HCT116 (cell line): ENCODE data around the gene NOXA1. TPM values are rescaled to one million over a fixed set of nuclear protein-coding genes. Genes with fewer than 3 reads are reported as not detected.

ENCODE experiments used
- ATAC-seq: fragments of 200-7000 bp; cut with Tn5 transposase; 2 replicates; pipeline ENCODE4 v1.9.1; 2020; ENCODE audit warnings: mild to moderate bottlenecking, moderate library complexity
- BruUV-seq: library from RNA; stranded (reverse); fragments of 400-500 nt; replicated peaks from 2 replicates; lab custom pipeline; 2021; lab: Mats Ljungman, UMichigan
- CTCF ChIA-PET: fragments of 300-600 bp; sonication (Branson Sonifier 250); formaldehyde crosslinking; loops from one replicate; lab custom pipeline; 2021; ENCODE audit warnings: antibody characterized with exemption; lab: Charles Lee
- POLR2A ChIA-PET: fragments of 300-600, 350-600 bp; sonication (Branson Sonifier 250); formaldehyde crosslinking; loops from one replicate; lab custom pipeline; 2021; ENCODE audit warnings: antibody characterized with exemption; lab: Charles Lee
- RAD21 ChIA-PET, 2 experiments: fragments of 300-600 bp; sonication (Branson Sonifier 250); formaldehyde crosslinking; loops; one replicate each; lab custom pipeline; 2023; ENCODE audit warnings: low total read pairs in 2 of 2; ENCODE audit not compliant: uncharacterized antibody in 2 of 2, unreplicated experiment in 2 of 2, low non-redundant PET in 1 of 2; lab: Charles Lee
- DNase-seq: peaks from one replicate; pipeline ENCODE4 v3.0.0-alpha.2; 2010; ENCODE audit warnings: low read depth, low spot score
- H2AFZ ChIP-seq: fragments of 200-600 bp; shearing (Covaris generic), sonication (generic); 2 replicates; pipeline ENCODE4 v1.6.1; 2017; ENCODE audit warnings: low read depth, mixed run types, mixed read lengths, antibody characterized with exemption, low read length; ENCODE audit not compliant: poor library complexity, severe bottlenecking
- H3K27ac ChIP-seq: 2 replicates; pipeline ENCODE4 v1.5.1; 2012; ENCODE audit warnings: low read depth, low read length
- H3K27me3 ChIP-seq: fragments of 200-600 bp; sonication (generic); 2 replicates; pipeline ENCODE4 v1.6.1; 2016; ENCODE audit warnings: mixed run types, low read length, mixed read lengths; ENCODE audit not compliant: insufficient read depth
- H3K36me3 ChIP-seq, 2 experiments: fragments of 200-500 bp in 1 of 2; fragments of 200-600 bp in 1 of 2; sonication (Bioruptor generic) in 1 of 2; sonication (generic) in 1 of 2; 2 replicates each; pipeline versions ENCODE4 v1.5.1 to v1.6.1; 2014 to 2016; ENCODE audit warnings: low read length in 2 of 2, inconsistent platforms in 1 of 2, mixed read lengths in 1 of 2, mixed run types in 1 of 2; ENCODE audit not compliant: insufficient read depth in 2 of 2, control insufficient read depth in 1 of 2
- H3K4me1 ChIP-seq, 2 experiments: fragments of 200-600 bp in 1 of 2; sonication (generic) in 1 of 2; 2 replicates each; pipeline versions ENCODE4 v1.5.1 to v1.6.1; 2012 to 2017; ENCODE audit warnings: low read length in 2 of 2, inconsistent platforms in 1 of 2, mild to moderate bottlenecking in 1 of 2, mixed read lengths in 1 of 2, mixed run types in 1 of 2, moderate library complexity in 1 of 2; ENCODE audit not compliant: insufficient read depth in 2 of 2, control insufficient read depth in 1 of 2
- H3K4me2 ChIP-seq: fragments of 200-600 bp; sonication (generic); 2 replicates; pipeline ENCODE4 v1.6.1; 2017; ENCODE audit warnings: mixed run types, low read length, mixed read lengths
- H3K4me3 ChIP-seq, 2 experiments: fragments of 200-600 bp in 1 of 2; sonication (generic) in 1 of 2; replicated peaks in 1 of 2; 2 replicates each; pipeline ENCODE4 v1.5.1; 2011 to 2016; ENCODE audit warnings: low read length in 2 of 2, control low read depth in 1 of 2, low read depth in 1 of 2, mild to moderate bottlenecking in 1 of 2, mixed read lengths in 1 of 2, mixed run types in 1 of 2
- H3K79me2 ChIP-seq: fragments of 200-600 bp; sonication (generic); 2 replicates; pipeline ENCODE4 v1.6.1; 2017; ENCODE audit warnings: mild to moderate bottlenecking, mixed run types, low read length, moderate library complexity, mixed read lengths; ENCODE audit not compliant: insufficient read depth
- H3K9ac ChIP-seq: fragments of 200-600 bp; sonication (generic); 2 replicates; pipeline ENCODE4 v1.6.1; 2016; ENCODE audit warnings: low read length, mixed read lengths
- H3K9me2 ChIP-seq: fragments of 200-600 bp; sonication (generic), shearing (Covaris generic); 2 replicates; pipeline ENCODE4 v1.6.1; 2017; ENCODE audit warnings: mixed run types, mild to moderate bottlenecking, moderate library complexity; ENCODE audit not compliant: insufficient read depth
- H3K9me3 ChIP-seq, 2 experiments: fragments of 200-500 bp in 1 of 2; fragments of 200-600 bp in 1 of 2; sonication (Bioruptor generic) in 1 of 2; sonication (generic) in 1 of 2; 2 replicates each; pipeline ENCODE4 v1.6.1; 2014 to 2017; ENCODE audit warnings: low read length in 2 of 2, mixed read lengths in 2 of 2, inconsistent platforms in 1 of 2, low read depth in 1 of 2, mild to moderate bottlenecking in 1 of 2, mixed run types in 1 of 2, moderate library complexity in 1 of 2; ENCODE audit not compliant: control insufficient read depth in 1 of 2, insufficient read depth in 1 of 2
- H4K20me1 ChIP-seq: fragments of 200-600 bp; sonication (generic), shearing (Covaris generic); 2 replicates; pipeline ENCODE4 v1.6.1; 2017; ENCODE audit warnings: mixed run types, mild to moderate bottlenecking, moderate library complexity; ENCODE audit not compliant: insufficient read depth
- ELF1 ChIP-seq: IDR thresholded peaks from 2 replicates; pipeline ENCODE4 v1.6.1; 2012; ENCODE audit warnings: low read depth, borderline replicate concordance
- FOSL1 ChIP-seq: IDR thresholded peaks from 2 replicates; pipeline ENCODE4 v1.6.1; 2012; ENCODE audit warnings: low read depth
- JUND ChIP-seq: IDR thresholded peaks from 2 replicates; pipeline ENCODE4 v1.6.1; 2012
- RAD21 ChIP-seq: IDR thresholded peaks from 2 replicates; pipeline ENCODE4 v1.6.1; 2012; ENCODE audit warnings: low read depth, mild to moderate bottlenecking
- SIN3A ChIP-seq: IDR thresholded peaks from 2 replicates; pipeline ENCODE4 v1.6.1; 2012; ENCODE audit warnings: low read depth
- SP1 ChIP-seq: IDR thresholded peaks from 2 replicates; pipeline ENCODE4 v1.6.1; 2012; ENCODE audit warnings: low read depth
- SRF ChIP-seq: IDR thresholded peaks from 2 replicates; pipeline ENCODE4 v1.6.1; 2012; ENCODE audit warnings: low read depth
- ZFX ChIP-seq: fragments of 450-650 bp; IDR thresholded peaks from 2 replicates; pipeline ENCODE4 v1.6.1; 2017
- intact Hi-C: fragments of 100-400 bp; cut with micrococcal nuclease; formaldehyde crosslinking; loops from 2 replicates; pipeline ENCODE4 v1.10.0; 2022
- total RNA-seq: library from RNA; stranded (reverse); gene quantifications from one replicate; pipeline ENCODE4 v1.2.1, GENCODE V29; 2021; ENCODE audit not compliant: unreplicated experiment
- TF ChIP-seq, protein P1 (sequence below), 3 experiments: fragments of 200-600 bp in 1 of 3; sonication (generic) in 1 of 3; IDR thresholded peaks in 2 of 3; conservative IDR thresholded peaks in 1 of 3; 2 replicates each; pipeline ENCODE4 v1.5.1; 2012 to 2017; ENCODE audit warnings: low read depth in 2 of 3, low read length in 2 of 3, antibody characterized with exemption in 1 of 3, borderline replicate concordance in 1 of 3, control low read depth in 1 of 3, mild to moderate bottlenecking in 1 of 3, mixed read lengths in 1 of 3, mixed run types in 1 of 3, moderate library complexity in 1 of 3; ENCODE audit not compliant: insufficient read depth in 1 of 3
- TF ChIP-seq, protein P2 (sequence below): IDR thresholded peaks from 2 replicates; pipeline ENCODE4 v1.6.1; 2011; ENCODE audit warnings: mild to moderate bottlenecking, low read length, moderate library complexity; ENCODE audit not compliant: insufficient replicate concordance; ENCODE audit errors: extremely low read depth

NOXA1 gene
- total RNA-seq, 1 experiment from 2014 or later, result 13.2 TPM

DNA sequence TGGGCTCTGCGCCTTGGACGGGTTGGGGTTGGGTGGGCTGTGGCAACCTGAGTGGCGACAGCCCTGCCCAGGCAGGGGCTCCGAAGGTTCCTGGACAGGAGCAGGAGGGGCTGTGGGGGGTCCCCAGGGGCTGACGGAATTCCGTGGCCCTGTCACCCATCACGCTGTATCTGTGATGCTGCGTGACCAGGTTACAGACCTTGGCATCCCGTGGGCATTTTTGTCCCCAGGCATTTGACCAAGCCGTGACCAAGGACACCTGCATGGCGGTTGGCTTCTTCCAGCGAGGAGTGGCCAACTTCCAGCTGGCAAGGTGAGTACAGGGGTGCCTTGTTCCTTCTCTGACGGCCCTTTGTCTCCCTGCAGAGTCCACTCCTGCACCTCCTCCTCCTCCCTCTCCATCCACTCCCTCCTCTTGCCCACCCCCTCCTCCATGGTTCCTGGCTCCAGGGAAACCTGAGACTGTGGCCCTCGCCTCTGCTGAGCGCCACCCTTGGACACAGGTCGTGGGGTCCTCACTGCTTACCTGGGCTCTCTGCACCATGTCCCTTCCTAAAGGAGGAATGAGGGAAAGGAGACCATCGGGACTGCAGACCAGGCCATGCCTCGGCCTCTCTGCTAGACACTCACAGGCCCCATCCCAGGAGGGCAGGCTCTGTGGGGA is 3.0 kb downstream of the NOXA1 start:
- no peak overlapping the region for H3K4me3 ChIP-seq
- POLR2A ChIA-PET, result interaction anchor here (1.3 kb wide), 1 partner anchor 17 kb away, joined by 3 read pairs; no protein-coding TSS in a partner anchor

More for the DNA sequence above, 3.0 kb downstream of the NOXA1 start:
- no peak for TF ChIP-seq SRF
- TF ChIP-seq, protein P1, sequence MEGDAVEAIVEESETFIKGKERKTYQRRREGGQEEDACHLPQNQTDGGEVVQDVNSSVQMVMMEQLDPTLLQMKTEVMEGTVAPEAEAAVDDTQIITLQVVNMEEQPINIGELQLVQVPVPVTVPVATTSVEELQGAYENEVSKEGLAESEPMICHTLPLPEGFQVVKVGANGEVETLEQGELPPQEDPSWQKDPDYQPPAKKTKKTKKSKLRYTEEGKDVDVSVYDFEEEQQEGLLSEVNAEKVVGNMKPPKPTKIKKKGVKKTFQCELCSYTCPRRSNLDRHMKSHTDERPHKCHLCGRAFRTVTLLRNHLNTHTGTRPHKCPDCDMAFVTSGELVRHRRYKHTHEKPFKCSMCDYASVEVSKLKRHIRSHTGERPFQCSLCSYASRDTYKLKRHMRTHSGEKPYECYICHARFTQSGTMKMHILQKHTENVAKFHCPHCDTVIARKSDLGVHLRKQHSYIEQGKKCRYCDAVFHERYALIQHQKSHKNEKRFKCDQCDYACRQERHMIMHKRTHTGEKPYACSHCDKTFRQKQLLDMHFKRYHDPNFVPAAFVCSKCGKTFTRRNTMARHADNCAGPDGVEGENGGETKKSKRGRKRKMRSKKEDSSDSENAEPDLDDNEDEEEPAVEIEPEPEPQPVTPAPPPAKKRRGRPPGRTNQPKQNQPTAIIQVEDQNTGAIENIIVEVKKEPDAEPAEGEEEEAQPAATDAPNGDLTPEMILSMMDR (IDR thresholded peaks at IDR 0.05 in 2 of 3, conservative IDR thresholded peaks at IDR 0.05 in 1 of 3; ENCODE audit: borderline replicate concordance in 1 of 3, insufficient read depth in 1 of 3, low read depth in 2 of 3, low read length in 2 of 3), result no peak
- TF ChIP-seq ZFX, result no peak
- no peak for TF ChIP-seq JUND
- no peak for TF ChIP-seq SIN3A
- no peak for TF ChIP-seq SP1
- TF ChIP-seq RAD21, result no peak
- no peak for TF ChIP-seq ELF1
- TF ChIP-seq FOSL1, result no peak
- TF ChIP-seq, protein P2, sequence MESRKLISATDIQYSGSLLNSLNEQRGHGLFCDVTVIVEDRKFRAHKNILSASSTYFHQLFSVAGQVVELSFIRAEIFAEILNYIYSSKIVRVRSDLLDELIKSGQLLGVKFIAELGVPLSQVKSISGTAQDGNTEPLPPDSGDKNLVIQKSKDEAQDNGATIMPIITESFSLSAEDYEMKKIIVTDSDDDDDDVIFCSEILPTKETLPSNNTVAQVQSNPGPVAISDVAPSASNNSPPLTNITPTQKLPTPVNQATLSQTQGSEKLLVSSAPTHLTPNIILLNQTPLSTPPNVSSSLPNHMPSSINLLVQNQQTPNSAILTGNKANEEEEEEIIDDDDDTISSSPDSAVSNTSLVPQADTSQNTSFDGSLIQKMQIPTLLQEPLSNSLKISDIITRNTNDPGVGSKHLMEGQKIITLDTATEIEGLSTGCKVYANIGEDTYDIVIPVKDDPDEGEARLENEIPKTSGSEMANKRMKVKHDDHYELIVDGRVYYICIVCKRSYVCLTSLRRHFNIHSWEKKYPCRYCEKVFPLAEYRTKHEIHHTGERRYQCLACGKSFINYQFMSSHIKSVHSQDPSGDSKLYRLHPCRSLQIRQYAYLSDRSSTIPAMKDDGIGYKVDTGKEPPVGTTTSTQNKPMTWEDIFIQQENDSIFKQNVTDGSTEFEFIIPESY, result no peak
- TF ChIP-seq, all 23 proteins: peak for 0
- CTCF ChIA-PET, result no interaction called here
- Histone ChIP-seq H3K4me1 (peaks cover 30 to 45% of the 10 kb centered on the region in 2 experiments), H2AFZ (no peak overlapping the region), H3K36me3 (no peaks in the 10 kb centered on the region; a peak in 1 of 4 replicates), H3K9me3 (no peaks in the 10 kb centered on the region), H3K27ac (no peak overlapping the region), H3K9ac (no peak overlapping the region), H4K20me1 (no peaks in the 10 kb centered on the region), H3K9me2 (no peaks in the 10 kb centered on the region), H3K79me2 (peaks cover 16% of the 10 kb centered on the region), H3K4me2 (no peak overlapping the region), H3K27me3 (no peaks in the 10 kb centered on the region)
- RAD21 ChIA-PET, result no interaction called here
- DNase-seq (no peak), ATAC-seq (no peak)
- BruUV-seq, result no TSS peak
- intact Hi-C loops, result no loop called here
